SK-N-SH treated with all-trans-retinoic acid at 6 μM for 48 hours (cell line): Measurements from ENCODE around the gene WDR88.

Source experiments
- BACH2 ChIP-seq: fragments of 250-450 bp; sonication (Bioruptor Pico); IDR thresholded peaks from 2 replicates; pipeline ENCODE4 v1.9.0; 2021; ENCODE audit warnings: mild to moderate bottlenecking, borderline replicate concordance
- GLIS3 ChIP-seq: fragments of 250-450 bp; sonication (Bioruptor Pico); IDR thresholded peaks from 2 replicates; pipeline ENCODE4 v1.5.0; 2020; ENCODE audit warnings: mild to moderate bottlenecking, moderate library complexity
- PATZ1 ChIP-seq: fragments of 250-450 bp; sonication (Bioruptor Pico); IDR thresholded peaks from 2 replicates; pipeline ENCODE4 v1.8.0; 2020; ENCODE audit warnings: mild to moderate bottlenecking, moderate library complexity, borderline replicate concordance
- RARB ChIP-seq: fragments of 250-450 bp; sonication (Bioruptor Pico); IDR thresholded peaks from 2 replicates; pipeline ENCODE4 v1.8.0; 2021; ENCODE audit warnings: mild to moderate bottlenecking, moderate library complexity
- TOX ChIP-seq: fragments of 250-450 bp; sonication (Bioruptor Pico); IDR thresholded peaks from 2 replicates; pipeline ENCODE4 v1.8.0; 2021; ENCODE audit warnings: mild to moderate bottlenecking, moderate library complexity, borderline replicate concordance
- ZC3H10 ChIP-seq: fragments of 250-450 bp; sonication (Bioruptor Pico); IDR thresholded peaks from 2 replicates; pipeline ENCODE4 v1.5.1; 2021; ENCODE audit warnings: mild to moderate bottlenecking, moderate library complexity
- ZFP3 ChIP-seq: fragments of 250-450 bp; sonication (Bioruptor Pico); IDR thresholded peaks from 2 replicates; pipeline ENCODE4 v1.5.0; 2020; ENCODE audit warnings: mild to moderate bottlenecking, moderate library complexity
- ZFP30 ChIP-seq: fragments of 450-650 bp; formaldehyde crosslinking; IDR thresholded peaks from 2 replicates; pipeline ENCODE4 v1.5.0; 2022; ENCODE audit warnings: mild to moderate bottlenecking, moderate library complexity
- ZNF70 ChIP-seq: fragments of 450-650 bp; formaldehyde crosslinking; IDR thresholded peaks from 2 replicates; pipeline ENCODE4 v1.5.0; 2020; ENCODE audit warnings: mild to moderate bottlenecking, moderate library complexity
- TF ChIP-seq, protein P1 (sequence below): fragments of 250-450 bp; sonication (Bioruptor Pico); IDR thresholded peaks from 2 replicates; pipeline ENCODE4 v1.5.1; 2020; ENCODE audit warnings: low read depth, mild to moderate bottlenecking, moderate library complexity

DNA sequence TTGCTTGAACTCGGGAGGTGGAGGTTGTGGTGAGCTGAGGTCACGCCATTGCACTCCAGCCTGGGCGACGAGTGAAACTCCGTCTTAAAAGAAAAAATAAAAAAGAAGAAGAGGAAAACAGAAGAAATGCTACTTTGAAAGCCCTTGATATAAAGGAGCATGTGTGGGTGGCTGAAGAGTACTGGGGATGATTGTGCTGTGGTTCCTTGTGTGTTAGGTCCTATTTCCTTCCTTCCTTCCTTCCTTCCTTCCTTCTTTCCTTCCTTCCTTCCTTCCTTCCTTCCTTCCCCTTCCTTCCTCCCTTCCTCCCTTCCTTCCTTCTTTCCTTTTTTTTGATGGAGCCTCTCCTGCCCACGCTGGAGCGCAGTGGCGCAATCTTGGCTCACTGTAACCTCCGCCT is 14.3 kb downstream of the WDR88 start:
- TF ChIP-seq, protein P1, sequence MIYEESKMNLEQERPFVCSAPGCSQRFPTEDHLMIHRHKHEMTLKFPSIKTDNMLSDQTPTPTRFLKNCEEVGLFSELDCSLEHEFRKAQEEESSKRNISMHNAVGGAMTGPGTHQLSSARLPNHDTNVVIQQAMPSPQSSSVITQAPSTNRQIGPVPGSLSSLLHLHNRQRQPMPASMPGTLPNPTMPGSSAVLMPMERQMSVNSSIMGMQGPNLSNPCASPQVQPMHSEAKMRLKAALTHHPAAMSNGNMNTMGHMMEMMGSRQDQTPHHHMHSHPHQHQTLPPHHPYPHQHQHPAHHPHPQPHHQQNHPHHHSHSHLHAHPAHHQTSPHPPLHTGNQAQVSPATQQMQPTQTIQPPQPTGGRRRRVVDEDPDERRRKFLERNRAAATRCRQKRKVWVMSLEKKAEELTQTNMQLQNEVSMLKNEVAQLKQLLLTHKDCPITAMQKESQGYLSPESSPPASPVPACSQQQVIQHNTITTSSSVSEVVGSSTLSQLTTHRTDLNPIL (CRISPR knock-in tag): no peak
- TF ChIP-seq ZNF70 (no peak), ZC3H10 (CRISPR knock-in tag) (no peak), ZFP3 (CRISPR knock-in tag) (no peak), RARB (CRISPR knock-in tag) (no peak), GLIS3 (CRISPR knock-in tag) (no peak), TOX (CRISPR knock-in tag) (no peak), PATZ1 (CRISPR knock-in tag) (no peak), BACH2 (CRISPR knock-in tag) (no peak), ZFP30 (no peak)
